NCI-H146 treated with DMSO at 0.1 percent for 48 hours (cell line): ENCODE results near the gene MYO16.
"Not testable (repeated sequence)": the region's sequence is repeated elsewhere in the genome, so short reads cannot be mapped to it uniquely, and the experiment has no call there.

Experiments
- DNase-seq: peaks from one replicate; lab custom pipeline; 2025; ENCODE audit not compliant: unreplicated experiment; lab: John Stamatoyannopoulos, UW

MYO16 gene

DNA sequence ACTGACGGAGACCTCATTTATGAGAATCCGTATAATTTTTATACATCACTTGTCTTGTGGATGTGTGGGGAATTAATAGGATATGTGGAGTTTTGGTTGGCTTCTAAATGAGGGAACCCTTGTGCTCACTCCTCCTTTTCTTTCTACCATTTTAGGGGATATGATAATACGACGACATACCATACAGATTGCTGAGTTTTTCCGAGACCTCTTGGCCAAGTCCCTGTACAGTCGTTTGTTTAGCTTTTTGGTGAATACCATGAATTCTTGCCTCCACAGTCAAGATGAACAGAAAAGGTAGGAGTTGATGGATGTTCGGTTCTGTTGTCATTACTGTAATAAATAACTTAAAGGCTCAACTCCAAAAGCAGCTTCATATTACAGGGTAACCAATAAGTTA, 335.2 kb downstream of the MYO16 start:
- no peak for DNase-seq

DNA sequence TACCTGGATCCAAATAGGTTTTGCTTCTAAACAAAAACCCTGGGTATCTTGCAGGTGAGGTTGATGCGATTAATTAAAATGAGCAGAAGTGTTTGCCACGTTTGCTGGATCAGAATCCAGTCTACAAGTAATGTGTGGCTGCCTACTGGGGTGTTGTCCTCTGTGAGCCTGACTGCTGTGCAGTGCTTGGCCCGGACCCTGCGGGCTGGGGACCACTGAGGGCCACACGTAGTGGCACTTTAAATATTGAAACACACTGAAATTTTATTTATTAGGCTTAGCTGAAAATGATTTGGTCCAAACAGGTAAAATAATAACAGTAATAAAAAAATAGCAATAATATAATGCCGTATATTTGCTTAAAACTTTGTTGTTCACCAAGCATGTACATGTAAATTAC, 338.0 kb downstream of the MYO16 start:
- no peak for DNase-seq

DNA sequence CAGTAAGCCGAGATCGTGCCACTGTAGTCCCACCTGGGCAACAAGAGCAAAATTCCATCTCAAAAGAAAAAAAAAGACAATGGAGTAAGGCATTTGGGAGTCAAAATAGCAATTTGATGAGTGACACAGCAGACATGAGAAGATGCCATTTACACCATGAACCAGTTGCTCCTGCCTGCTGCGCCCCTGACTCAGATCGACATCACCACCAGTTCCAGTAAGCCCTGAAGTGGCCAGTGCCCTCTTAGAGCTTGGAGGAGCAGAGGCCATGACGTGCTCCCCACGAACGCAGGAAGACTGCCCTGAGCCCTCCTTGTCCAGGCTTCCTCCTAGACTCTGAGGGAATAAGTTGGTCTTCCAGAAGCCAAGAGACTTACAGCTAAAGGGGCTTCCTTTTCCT, 339.2 kb downstream of the MYO16 start:
- DNase-seq = no peak

DNA sequence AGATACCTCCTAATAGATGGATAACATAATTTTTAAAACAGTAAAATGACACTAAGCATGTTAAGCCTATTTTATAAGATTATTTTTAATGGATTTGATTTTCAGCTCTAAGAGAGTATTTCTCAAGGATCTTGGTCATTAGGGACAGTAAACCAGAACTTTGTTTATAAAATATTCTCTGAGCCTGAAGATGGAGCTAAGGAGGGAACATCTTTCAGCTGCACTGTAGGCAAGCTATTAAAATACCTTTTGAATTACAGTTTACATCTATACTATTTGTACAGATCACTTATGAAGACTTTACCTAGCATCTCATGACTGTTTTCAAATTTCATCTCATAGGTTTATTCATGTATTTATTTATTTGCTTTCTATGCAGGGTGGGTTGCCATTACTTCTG, 345.3 kb downstream of the MYO16 start:
- DNase-seq = no peak

DNA sequence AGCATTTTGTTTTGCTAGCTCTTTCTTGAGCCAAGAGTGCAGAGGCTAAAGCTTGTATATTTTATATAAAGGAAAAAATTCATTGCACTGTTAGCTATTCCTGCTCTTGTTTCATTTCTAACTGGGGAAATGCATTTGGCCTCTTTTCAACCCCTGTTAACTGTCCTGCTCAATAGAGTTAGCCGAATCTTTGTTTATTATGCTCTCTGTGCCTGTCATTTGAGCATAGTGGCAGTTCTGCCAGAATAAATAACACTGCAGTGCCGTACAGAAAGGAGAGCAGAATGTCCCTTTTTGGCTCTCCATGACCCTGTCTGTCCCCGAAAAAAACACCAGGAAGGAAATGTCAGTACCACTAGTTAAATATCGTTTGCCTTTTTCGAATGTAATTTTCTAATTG, 350.8 kb downstream of the MYO16 start:
- DNase-seq = no peak

DNA sequence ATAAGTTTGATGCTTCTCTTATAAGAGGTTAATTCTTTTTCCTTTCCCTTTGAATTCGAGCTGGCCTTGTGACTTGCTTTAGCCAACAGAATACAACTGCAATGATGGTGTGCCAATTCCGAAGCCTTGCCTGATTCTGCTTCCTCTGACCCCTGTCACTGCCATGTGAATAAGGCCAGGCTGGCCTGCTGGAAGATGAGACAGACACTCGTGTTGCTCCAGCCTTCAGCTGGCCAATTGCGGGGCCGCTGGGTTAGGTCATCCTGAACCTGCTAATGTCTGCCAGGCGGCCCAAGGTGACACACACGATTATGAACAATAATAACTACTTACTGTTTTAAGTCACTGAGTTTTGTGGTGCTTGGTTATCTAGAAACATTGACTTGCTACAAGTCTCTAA, 352.0 kb downstream of the MYO16 start:
- DNase-seq = no peak

DNA sequence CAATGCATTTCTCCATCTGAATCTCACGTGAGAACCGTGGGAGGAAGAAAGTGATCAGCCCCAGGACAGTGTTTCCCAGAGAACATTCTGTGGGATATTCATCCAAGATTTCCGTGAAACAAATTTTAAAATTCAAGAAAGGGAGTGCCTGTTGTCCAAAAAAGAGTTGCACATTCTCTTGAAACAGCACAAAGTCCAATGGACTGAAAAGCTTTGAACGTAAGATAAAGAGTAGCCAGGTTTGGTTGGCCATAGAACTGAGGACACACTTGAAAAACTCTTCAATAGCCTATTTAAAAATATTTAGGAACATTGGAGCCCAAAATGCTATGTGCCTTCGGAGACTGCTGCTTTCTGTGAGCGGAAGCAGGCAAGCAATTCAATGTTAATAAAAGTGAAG, 353.9 kb downstream of the MYO16 start:
- no peak for DNase-seq

DNA sequence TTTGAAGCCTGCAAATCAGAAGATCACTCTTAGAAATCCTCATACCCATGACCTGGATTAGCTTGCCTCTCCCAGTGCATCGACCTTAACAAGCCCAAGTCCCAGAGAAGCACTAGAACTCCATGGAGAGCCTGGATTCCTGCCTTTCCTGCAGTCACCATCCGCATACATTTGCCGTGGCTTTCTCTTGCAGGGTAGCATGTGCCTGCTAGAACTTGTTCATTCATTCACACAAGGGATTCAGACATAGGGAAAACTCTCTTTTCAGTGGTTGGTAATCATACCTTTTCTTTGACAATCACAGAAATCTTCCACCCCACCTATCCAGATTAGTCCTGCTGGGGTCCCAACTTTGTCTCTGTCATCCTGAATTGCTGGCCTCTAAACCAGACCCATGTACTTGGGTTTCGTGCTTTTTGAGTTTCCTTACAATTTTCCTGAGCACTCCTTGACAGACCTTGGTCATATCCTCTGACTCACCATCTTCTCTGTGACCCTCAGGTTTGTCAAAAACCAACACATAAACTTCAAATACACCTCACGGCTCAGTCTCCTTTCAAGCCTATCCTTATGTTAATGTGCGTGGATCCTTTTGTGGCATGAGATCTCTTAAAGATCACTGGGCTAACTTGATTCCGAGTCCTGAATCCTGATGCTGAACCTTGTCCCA, 355.0 kb downstream of the MYO16 start:
- DNase-seq = no peak

DNA sequence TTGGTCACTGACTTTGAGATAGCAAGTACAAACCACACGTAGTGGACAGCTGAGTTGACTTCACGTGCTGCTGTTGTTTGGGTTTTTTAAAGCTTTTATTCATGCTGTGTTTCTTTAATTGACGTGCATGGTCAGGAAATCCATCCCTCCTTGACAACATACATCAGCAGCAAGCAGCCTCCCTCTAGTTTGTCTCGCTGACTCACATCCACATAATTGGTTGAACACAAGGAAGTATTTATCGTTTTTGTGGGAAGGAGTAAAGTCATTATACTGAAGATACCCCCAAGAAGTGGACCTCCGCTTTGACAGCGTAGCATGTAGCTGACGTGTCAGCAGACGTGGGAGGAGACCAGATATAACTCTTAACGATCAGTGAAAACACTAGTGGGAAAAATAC, 355.8 kb downstream of the MYO16 start:
- DNase-seq = no peak

DNA sequence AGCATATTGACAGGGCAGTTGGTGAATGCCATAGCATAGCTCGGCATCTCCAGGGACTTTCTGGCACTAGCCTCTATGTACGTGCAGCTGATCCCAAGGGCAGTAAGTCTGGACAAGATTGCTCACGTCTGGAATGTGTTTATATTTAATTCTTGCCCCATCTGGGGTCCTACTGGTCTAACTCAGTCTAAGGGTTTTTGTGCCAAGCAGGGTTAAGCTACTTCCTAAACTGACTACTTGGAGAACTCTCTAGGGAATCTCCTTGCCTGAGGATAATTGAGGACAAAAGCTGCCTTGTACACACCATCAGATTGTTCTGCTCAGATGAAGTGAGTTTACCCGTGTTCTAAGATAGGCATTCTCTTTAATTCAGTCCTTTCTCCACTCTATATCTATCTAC, 358.1 kb downstream of the MYO16 start:
- no peak for DNase-seq

DNA sequence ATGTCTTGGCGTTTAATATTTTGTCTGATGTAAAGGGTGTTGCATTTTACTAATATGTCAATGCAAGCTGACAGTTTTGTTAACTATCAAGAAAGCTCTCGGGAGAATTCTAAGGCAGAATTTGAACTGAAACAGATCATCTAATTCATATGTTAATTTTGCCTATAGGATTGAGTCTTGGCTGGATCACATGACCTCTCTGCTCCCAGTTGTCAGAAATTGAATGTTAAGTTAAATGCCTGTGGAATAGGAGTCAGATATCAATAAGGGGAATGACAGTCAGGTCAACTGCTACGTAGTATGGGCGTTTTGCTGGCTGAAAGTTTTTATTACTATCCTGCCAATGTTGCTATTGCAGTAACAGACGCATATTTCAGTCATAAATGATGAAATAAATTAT, 358.5 kb downstream of the MYO16 start:
- DNase-seq = no peak

DNA sequence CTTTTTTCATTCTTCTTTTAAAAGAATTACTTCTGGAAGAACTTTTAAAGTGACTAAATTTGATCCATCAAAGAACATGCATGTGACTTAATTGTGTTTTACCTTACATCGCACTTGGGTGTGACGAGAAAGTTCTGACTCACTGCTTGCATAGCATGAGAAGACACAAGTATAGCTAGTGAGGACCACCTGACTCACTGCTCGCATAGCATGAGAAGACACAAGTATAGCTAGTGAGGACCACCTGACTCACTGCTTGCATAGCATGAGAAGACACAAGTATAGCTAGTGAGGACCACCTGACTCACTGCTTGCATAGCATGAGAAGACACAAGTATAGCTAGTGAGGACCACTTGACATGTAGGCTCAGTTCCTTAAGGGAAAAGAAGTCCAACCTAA, 362.0 kb downstream of the MYO16 start:
- DNase-seq = not testable (repeated sequence)

DNA sequence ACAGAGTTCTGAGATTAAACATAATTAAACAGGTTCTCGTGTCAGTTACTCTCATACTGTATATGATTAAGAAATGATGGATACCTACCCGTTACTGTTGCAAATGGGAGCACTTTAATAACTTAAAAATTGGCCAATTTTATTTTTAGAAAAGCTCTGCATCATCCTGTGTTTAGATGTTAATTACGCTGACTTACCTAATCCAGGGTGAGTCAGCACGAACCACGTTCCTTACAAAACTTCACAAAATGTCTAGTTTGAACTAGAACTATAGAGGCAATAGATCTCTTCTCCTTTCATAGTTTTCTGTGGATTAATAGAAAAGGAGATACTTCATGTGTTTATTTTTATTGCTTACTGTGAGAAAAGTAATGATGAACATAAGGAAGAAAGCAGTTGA, 363.9 kb downstream of the MYO16 start:
- no peak for DNase-seq

DNA sequence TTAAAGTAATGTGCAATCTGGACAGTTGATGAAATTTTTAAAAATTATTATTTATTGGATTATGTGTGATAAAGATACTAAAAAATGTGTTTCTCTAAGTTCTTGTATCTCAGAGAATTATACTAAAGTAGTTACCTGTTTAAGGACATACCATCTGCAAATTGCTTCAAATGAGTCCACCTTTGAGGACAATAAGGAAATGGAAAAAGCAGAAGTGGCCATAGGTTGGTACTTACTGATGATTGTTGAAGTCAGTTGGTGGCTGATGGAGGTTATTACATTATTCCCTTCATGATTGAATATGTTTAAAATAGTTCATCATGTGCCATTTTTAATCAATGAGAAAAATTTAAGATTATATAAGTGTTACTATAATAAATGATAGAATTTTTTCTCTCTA, 367.0 kb downstream of the MYO16 start:
- no peak for DNase-seq

DNA sequence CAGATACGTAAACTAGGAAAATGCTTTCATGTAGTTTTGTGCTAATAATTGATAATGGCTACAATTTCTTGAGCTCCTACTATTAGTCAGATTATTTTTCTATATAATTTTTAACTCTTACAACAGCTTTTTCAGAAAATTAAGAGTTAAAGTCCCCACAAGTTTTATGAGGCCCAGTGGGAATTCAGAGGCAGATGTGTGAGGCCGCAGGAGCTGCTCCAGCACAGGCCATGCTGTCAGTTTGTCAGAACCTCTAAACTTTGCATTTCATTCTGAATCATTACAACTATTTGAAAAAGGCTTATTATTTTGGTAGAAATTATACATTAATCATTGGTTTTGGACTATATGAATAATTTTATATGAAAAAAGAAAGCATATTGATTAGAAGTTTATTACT, 370.8 kb downstream of the MYO16 start:
- DNase-seq = no peak

DNA sequence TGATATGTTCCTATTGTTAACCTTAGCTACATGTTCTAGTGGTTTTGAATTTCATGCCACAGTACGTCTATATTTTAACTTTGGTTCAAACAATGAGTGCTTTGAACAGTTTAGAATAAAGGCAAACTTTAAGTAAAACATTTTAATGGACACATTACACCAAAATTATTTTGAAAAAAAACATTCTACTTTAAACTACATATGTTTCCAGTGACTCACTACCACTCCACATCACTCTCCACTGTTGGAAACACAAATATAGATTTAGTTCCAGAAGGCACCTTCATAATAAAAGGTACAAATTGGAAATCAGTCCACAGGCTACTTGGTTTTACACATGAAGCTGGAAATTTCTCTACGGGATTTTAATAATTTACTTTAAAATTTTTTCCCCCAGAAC, 373.5 kb downstream of the MYO16 start:
- DNase-seq = no peak

DNA sequence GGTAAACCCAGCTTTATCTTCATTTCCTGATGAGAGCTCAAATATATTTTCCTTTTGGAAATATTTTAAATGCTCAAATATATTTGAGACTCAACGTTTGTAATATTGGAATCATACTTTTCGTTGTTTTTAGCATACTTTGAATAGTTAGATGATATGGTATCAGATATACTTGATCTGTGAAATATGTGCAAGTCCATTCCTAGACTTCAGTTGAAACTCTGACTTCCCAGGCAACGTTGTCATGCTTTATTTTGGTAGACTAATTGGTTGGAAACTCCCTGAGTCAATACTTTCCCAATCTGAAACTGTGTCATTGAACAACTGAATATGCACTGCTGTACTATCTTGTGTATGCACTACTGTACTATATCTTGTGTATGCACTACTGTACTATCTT, 378.5 kb downstream of the MYO16 start:
- no peak for DNase-seq

DNA sequence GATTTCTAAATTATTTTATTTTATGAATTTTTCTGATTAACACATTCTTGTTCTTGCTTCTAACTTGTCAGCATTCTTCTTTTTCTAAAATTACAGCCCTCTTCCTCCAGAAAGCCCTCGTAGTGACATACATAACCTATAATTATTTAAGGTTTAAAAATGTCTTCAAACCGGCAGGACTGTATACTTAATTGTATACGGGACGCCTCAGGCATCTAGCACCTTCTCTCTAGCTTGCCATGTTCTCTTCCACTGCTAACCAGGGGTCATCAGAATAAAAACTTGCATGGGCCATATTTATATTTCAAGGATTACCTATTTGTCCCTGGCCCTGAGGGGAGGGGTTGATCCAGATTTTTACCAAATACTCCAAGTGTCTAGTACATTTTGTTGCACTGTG, 380.3 kb downstream of the MYO16 start:
- no peak for DNase-seq

DNA sequence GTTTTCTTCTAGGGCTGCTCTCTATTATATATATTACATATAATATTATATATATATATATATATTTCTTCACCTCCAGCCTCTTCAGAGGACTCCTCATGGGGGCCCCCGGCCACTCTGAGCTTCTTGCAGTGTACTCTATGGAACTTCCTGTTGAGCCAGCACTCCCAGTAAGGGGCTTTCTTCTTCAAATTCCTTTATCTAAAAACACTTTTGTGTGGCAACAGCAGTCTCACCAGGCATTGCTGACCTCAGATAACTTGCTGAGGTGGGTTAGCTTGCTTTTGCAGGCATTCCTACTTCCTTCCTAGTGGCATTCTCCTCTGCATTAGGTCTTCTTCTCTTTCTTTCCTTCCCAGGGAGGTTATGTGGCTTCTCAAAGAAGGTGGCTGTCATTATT, 381.5 kb downstream of the MYO16 start:
- DNase-seq = no peak

DNA sequence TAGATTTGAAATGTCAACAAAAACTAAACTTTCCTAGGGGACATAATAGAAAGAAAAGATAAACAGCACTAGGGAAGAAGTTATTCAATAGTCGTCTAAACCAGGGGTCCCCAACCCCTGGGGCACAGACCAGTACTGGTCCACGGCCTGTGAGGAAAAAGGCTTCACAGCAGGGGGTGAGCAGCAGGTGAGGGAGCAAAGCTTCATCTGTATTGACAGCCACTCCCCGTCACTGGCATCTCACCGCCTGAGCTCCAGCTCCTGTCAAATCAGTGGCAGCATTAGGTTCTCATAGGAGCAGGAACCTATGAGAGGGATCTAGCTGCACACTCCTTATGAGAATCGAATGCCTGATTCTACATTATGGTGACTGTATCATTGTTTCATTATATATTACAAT, 382.7 kb downstream of the MYO16 start:
- DNase-seq = no peak

DNA sequence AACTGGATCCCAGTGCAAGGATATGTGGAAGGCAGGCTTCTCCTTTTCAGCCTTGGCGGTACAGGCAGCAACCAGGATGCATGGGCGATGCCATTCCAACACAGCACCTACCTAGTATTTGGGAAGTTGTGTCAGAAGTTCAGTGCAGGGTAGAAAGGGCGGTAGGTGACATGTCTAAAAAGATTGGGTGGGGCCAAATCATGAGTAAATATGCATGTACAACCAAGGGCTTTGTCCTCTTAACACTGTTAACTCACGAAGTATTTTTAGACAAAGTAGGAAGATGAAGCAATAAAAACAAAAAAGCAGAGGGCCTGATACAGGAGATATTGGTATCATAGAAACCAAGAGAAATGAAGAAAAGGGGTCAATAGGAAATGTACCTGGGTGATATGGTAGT, 392.1 kb downstream of the MYO16 start:
- no peak for DNase-seq

DNA sequence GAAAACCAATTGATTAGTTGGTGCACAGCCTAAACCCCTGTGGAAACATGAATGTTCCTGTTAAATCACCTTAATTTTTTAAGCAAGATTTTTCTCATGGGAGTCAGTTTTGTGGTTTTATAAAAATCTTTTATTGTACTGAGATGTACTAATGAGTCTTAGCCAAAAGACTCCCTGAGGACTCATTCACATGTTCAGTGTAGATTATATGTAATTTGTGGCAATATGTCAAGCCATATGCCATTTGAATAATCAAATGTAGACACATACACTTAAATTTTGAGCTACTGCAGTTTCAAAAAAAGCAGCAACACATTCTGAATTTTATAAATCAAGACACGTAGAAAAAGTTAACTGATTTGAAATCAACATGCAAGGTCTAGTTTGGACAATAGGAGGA, 395.2 kb downstream of the MYO16 start:
- DNase-seq = no peak

DNA sequence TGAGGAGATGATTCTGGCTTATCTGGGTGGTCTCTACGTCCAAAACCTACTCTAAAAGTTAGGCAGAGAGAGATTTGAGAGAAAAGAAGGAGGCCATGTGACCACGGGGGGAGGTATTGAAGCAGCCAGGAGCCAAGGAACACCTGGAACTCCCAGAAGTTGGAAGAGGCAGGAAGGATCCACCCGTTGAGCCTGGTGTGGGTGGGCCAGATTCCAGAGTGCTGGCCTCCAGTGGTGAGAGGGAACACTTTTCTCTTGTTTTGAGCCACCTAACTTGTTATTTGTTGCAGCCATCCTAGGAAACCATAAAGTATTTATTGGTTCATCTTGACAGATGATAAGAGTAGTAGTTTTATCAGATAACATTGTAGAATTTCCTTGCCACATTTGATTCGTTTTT, 396.9 kb downstream of the MYO16 start:
- DNase-seq = no peak

DNA sequence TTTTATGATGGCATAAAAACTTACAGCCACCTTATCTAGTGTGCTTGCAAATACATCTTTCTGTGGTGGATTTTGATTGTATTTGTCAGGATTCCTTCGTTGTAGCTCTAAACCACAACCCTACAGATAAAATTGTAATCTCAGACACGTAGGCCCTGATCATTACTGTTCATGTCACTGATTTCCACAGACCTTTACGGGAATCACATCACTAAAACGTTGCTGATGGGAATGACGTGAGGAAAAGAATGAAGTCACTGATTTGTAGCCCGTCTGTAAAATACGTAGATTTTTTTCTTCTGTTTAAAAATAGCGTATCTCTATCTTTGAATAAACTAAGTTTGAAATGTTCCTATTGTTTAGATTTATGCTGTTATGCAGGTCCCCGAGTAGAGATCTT, 399.2 kb downstream of the MYO16 start:
- DNase-seq = no peak
